HG03108 (cell line): ENCODE measurements around the gene ARL13A.
"Not testable (repeated sequence)": the region's sequence is repeated elsewhere in the genome, so short reads cannot be mapped to it uniquely, and the experiment has no call there.

ENCODE experiments used
- ATAC-seq: cut with Tn5 transposase; IDR thresholded peaks from one replicate; pipeline ENCODE4 v1.9.1; 2021; ENCODE audit warnings: moderate library complexity; ENCODE audit not compliant: unreplicated experiment

ARL13A gene

DNA sequence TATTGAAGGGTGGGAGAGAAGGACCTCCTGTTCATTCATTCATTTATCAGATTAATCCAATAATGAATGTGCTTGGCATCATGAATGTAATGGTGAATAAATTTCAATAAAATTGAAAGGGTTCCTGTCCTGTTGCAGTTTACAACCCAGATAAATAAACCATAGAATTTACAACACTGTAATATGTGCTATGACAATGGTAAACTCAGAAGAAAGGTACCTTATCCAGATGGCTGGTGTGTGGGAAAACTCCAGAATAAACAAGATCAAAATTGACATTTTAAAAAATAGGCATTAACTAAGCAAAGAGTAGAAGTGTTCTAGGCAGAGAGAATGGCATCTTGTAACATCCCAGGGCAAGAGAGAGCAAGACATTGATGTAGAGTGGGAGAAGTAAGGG is 15.3 kb downstream of the ARL13A start:
- ATAC-seq = no peak

DNA sequence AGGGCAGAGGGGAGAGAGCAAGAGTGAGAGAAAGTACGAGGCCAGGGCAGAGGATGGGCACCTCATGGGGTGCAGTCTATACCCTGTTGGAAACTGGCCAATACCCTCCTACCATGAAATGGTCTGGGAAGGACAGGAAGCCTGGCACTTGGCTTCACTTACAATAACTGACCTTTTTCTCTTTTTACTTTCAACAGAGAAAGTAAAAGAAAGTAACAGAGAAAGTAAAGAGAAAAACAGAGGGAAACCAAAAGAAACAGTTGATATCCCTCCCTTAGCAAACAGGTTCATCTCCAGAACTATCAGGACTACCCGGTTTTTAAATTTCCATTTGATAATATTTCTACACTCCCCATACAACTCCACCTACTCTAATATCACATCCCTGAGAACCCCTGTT is 20.6 kb downstream of the ARL13A start:
- ATAC-seq = no peak

DNA sequence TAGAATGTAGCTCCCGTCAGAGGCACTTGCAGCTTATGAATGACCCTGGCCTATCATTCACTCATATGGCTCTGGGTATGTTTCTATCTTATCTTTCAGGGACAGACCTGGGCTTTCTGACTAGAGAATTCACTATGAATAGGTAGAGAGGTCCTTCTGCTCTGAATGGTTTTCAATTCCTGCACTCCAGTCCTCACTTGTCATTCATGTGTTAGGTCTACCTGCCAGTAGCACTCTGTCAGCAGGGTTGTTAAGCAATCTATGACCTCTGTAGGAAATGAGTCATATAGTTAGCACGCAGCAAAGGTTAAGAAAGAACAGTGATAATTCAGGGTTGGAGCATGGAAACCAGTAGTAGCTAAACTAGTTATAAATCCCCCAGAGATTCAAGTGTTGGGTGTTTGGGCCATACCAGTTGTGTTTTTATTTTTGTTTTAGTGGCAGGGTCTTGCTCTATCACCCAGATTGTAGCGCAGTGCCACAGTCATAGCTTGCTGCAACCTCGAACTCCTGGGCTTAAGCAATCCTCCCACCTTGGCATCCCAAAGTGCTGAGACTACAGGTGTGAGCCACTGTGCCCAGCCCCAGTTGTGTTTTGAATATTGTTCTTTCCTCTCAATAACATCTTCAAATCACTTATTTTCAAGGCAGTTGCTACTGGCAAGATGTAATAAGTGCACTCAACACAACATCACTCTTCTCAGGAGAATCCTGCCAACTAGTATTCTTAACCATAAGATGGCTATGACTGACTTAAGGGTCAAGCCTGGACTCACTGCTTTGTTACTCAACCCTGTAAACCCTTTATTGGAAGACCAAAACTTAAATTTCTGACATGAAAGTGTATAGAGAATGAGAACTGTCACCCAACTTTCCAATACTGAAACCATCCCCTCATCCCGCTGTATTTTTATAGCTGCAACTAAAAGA is 25.1 kb downstream of the ARL13A start:
- ATAC-seq = no peak

DNA sequence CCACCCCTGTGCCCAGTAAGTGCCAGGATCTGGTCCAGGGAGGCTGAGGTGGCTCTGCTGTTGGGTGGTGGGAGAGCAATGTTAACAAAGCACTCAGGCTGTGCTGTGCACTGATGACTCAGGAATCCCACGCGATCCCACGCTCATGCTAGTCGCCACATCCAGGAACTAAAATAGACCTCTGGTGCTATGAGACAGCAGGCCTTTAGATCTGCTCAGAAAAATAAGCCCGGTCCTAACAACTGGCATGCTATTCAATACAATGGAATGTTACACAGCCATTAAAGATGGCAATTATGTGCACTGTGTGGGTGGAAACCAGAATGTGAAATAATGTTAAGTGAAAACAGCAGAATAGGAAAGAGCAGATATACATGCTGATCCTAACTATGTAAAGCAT is 26.0 kb downstream of the ARL13A start:
- ATAC-seq = no peak

DNA sequence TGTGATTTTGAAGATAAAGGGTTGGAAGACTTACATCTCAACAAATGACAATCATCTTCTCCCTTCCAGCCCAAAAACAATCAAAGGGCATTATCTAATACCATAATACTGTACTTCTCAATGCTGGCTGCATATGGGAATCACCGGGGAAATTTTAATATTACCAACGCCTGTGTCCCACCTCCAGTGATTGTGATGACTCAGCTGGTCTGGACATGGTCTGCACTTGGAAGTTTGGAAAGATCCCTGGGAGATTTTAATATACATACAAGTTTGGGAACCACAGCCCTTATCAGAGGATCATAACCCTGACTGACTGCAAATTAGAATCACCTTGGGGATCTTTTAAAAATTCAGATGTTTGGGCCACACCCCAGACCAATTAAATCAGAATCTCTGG is 29.9 kb downstream of the ARL13A start:
- ATAC-seq = no peak

DNA sequence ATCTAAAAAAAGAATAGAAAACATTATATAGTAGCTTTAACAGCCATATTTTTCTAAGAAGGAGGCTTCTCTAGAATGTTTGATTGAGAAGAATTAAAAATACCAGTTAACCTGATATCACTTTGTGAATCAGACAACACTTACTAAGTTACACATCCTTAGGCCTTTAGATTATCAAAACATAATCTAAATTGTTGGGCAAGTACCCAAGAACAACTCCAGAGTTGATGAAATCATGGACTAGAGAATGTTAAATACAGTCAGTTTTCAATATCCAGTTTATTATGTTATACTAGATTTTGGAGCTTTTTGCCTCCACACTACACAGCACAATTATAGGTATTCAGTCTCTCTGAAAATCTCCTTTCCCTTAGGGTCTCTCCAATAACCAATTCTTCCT is 39.6 kb downstream of the ARL13A start:
- ATAC-seq = no peak

DNA sequence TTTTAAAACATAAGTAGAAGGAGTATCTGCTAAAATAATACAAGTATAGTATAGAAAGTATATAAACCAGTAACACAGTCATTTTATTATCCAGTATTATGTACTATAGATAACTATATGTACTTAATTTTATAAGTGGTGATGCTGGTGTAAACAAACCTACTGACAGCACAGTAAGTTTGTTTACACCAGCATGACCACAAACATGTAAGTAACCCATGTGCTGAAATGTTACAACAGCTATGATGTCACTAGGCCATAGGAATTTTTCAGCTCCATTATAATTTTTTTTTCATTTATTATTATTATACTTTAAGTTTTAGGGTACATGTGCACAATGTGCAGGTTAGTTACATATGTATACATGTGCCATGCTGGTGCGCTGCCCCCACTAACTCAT is 42.5 kb downstream of the ARL13A start:
- ATAC-seq = not testable (repeated sequence)

DNA sequence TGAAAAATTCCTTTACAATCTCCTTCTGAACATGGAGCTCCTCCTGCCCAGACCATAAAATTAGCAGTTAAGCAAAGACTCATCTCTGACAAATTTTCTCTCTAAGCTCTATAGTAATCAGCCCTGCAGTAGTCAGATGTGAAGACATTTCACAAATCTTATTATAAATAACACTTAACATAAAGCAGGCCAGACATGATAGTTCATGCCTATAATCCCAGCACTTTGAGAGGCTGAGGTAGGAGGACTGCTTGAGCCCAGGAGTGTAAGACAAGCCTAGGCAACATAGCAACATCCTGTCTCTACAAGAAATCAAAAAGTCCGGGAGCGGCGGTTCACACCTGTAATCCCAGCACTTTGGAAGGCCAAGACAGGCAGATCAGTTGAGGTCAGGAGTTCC is 52.5 kb downstream of the ARL13A start:
- ATAC-seq = no peak

DNA sequence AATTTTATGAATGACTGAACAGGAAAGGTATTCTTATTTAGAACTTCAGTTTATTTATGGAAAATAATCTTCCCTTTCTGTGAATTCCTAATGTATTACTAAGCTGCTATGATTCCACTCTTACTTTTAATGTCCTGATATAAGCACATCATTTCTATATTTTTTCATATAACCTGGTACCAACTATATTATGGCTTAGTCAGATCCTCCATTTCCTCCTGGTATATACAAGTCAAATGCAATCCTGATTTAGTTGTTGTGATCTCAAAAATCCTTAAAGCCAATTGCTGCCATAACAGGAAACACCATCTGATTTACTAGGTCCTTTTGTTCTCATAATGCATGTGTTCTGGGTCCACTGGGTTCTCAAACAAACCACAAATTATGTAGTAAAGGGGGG is 55.6 kb downstream of the ARL13A start:
- no peak for ATAC-seq

DNA sequence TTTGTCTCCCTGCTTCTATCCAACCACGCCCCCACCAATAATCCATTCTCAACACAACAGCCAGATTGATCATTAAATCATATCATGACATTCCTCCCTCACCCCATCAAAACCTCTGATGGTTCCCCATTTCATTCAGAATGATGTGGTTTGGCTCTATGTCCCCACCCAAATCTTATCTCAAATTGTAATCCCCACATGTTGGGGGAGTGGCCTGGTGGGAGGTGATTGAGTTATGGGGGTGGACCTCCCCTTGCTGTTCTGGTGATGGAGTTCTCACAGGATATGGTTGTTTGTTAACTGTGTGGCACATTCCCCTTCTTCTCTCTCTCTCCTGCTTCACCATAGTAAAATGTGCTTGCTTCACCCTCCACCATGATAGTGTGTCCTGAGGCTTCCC is 59.1 kb downstream of the ARL13A start:
- no peak for ATAC-seq

DNA sequence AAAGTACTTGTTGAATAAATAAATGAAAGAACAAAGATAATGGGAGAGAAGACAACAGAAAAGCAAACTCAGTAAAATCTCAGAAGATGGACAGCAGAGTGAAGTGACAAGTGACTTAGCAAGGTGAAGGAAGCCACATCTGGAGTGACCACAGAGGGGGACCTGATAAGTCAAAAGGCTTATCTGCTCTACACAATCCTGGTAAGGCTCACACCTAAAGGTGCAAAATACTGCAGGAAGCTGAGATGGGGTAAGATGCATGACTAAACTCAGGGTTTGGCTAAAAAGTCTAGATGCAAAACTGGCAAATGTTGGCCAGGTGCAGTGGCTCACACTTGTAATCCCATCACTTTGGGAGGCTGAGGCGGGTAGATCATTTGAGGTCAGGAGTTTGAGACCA is 60.2 kb downstream of the ARL13A start:
- no peak for ATAC-seq

DNA sequence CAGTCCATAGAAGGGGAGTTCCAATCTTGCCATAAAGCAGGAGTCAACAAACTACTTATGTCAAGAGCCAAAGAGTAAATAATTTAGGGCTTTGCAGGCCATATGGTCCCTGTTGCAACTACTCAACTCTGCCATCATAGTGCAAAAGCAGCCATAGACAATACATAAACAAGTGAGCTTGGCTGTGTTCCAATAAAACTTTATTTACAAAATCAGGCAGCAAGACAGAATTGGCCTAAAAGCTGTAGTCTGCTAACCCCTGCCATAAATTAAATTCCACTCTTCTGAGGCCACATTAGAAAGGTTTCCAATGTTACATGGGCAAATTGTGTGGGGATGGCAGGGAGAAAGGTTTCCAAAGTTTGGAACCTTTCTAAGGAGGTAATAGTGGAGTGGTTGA is 67.7 kb downstream of the ARL13A start:
- no peak for ATAC-seq

DNA sequence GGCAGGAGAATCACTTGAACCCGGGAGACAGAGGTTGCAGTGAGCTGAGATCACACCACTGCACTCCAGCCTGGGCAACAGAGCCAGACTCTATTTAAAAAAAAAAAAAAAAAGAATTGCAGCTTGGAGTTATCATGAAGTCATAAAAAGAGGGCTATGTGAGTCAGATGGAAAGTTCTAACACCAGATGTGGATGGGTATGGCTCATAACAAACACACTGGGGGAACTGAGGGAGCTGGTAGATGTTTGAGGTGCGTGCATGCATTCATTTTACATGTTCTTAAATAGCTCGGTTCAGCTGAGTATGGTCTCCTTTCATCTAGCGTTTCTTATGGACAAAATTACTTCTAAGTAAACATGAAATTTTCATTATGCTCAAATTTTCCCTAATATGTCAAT is 70.7 kb downstream of the ARL13A start:
- ATAC-seq = no peak
